ENCODE data around the gene GNA12.

GNA12 gene

DNA sequence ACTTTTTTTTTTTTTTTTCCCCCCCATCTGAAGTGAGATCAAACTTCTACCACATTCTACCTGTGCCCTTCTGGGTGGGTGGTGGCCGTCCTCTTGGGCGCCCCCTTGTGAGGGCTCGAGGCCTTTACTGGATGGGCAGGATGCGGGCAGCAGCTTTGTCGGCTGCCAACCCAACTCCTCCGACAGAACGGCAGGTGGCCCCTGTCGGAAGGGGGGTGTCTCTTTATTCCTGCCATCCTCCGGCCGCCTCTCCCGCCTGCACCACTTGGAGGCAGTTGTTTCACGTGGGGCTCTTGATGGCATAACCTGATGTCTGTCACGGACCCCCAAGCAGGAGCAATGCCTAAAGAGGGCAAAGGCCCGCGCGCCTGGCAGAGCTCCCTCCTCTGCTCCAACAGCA is 125.1 kb downstream of the GNA12 start:
- FAIRE-seq (no peak), DNase-seq (ENCODE audit: insufficient read length, low spot score) (peak; percentile 70)

GRCh38 chr7:2718296-2718965 is 125.7 kb downstream of the GNA12 start:
- FAIRE-seq: no peak
- DNase-seq (ENCODE audit: insufficient read length, low spot score): no peak

DNA sequence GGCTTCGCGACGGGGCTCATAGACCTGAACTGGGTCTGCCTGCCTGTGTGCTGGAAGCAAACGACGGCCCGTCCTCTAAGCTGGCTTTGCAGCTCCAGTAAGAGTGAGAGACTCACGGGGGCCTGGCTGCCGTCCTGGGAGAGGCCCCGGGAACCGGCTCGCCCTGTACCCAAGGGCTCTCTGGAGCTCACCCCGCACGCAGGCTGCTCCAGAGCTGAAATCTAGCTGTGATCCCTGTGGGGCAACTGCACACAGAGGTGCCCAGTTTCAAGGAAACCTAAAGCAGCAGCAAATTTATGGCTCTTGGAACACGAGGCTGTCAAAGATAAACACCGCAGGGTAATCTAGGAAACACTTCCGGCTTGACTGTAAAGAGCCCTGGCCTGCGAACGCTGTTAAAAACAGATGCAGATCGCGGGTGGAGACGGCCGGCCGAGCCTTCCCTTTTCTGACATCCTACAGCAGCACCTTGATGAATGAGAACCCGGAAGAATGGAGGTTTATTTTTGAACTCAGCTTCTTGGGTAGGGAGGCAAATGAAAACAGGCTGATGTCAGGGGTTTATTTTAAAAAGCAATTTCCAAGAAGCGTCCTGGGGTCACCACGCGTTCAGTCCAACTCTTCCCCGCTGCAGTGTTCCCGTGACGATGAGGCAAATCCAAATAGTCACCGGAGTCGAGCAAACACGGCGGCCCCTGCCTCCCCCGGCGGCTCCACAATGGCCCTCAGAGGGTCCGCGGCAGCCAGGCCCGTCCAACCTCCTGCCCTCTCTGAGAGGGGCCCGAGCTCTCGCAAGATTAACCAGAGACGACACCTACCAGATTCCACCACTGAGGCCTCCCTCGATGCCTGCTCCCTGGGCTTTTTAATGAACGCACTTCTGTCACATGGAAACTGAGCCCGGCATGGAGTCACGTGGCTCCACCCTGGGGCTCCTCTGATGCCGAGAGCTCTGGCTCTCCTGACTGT is 126.5 kb downstream of the GNA12 start:
- DNase-seq (ENCODE audit: insufficient read length, low spot score): no peak
- FAIRE-seq: no peak

GRCh38 chr7:2716906-2717292 is 127.2 kb downstream of the GNA12 start:
- no peak for DNase-seq (ENCODE audit: insufficient read length, low spot score)
- no peak for FAIRE-seq

DNA sequence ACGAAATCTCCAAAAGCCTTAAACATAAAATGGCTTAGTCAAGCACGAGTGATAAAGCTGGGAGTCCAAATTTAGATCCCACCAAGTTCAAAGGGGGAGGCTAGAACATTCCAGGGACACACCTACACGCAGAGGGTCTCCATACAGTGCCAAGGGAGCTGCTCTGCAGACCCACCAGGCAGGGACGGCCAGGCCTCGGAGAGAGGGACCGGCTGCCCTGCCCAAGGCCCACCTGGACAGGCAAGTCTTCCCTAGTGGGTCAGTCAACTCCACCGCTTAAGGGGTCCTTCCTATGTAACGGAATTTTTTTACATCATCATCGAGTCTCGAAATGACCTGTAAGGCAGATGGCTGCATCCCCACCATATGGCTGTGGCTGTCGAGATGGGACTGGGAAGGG is 127.6 kb downstream of the GNA12 start:
- DNase-seq (ENCODE audit: insufficient read length, low spot score) (no peak), FAIRE-seq (no peak)

DNA sequence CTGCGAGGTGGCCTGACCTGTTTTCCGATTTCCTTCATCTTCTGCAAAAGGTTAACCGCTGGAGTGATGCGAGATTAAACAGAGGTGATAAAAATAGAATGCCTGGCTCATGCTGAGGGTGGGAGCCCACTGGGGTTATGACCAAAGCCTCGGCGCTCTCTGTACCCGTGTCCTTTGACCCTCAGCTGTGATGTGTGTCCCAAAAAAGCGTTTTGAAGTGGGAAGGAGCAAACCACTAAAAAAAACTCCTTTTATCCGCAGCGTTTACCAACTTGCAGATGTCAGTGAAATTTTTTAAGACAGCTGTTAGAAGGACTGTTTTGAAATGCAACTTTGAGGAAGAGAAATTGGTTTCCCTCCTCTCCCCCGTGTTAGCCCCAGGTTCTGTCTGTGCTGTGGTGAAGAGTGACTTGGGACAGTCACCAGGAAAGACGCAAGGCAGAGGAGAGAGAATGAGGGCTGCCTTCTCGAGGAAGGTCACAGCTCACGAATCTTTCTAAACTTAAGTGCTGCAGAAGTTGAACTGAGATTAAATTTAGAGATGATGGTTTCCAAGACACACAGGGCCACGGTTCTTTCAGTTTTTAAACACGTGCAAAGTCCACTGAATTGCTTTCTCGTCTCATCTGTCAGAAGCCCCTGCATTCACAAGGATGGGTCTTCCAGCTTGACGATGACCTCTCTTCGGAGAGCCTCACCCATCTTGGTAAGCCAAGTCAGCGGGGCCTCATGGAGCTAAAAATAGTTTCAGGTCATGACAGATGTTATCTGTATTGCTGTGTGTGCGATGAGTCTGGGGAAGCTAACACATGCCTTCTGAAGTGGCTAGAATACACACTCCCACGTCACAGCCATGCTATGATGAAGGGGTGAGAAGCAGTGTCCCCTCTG is 128.5 kb downstream of the GNA12 start:
- FAIRE-seq (no peak), DNase-seq (ENCODE audit: insufficient read length, low spot score) (no peak)

DNA sequence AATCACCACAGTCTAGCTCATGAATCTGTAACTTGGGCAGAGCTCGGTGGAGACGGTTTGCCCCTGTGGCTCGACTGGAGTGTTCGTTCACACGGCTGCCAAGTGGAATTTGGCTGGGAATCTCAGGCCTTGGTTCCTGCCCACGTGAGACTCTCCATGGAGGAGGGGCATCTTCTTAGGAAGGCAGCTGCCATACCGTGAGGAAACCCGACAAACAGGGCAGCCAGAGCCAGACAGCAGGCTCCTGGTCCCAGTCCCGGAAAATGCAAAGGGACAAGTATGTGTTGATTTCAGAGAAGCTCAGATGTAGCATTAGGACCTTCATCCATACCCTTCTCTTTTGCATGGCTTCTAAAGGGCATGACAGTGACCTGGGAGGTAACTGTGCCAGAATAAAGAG is 129.5 kb downstream of the GNA12 start:
- no peak for DNase-seq (ENCODE audit: insufficient read length, low spot score)
- FAIRE-seq: no peak

DNA sequence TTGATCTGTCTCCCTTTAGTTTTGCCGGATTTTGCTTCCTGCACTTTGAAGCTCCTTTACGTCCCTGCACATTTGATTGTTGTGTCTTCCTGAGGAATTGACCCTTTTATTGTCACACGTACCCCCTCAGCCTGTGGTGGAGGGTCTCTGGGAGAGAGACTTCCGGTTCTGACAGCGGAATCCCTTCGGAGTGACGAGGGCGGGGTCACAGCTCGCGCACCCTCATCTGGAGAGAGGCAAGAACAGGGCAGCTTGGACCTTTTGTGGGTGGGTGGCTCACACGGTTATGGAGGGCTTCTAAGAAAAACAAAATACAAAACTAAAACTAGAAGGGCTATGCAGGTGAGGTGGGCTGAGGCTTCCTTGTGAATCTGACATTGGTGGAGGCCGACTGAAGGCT is 130.1 kb downstream of the GNA12 start:
- FAIRE-seq: no peak

DNA sequence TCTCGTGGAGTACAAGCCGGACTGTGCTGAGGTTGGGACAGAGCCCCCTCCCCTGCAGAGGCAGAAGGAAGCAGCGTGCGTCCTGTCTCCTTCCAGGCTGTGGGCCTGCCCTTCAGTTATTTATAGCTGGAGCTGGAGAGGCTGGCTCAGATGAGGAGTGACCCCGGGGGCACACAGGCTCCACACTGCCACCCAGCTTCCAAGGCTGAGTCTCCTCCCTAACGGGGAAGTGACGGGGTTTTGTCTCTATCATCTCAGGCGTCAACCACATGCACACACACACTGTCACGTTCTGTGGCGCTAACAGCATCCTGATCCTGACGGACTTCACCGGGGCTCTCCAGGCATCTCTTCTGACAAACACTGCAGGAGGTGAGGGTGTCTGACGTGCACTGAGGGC is 130.7 kb downstream of the GNA12 start:
- no peak for DNase-seq (ENCODE audit: insufficient read length, low spot score)
- no peak for FAIRE-seq

More for the DNA sequence above, 130.1 kb downstream of the GNA12 start:
- no peak for DNase-seq (ENCODE audit: insufficient read length, low spot score)

- DNase-seq (ENCODE audit: insufficient read length, low spot score): no peak
- no peak for FAIRE-seq
Measured at GRCh38 chr7:2711895-2712675, 132.0 kb downstream of the GNA12 start.

DNA sequence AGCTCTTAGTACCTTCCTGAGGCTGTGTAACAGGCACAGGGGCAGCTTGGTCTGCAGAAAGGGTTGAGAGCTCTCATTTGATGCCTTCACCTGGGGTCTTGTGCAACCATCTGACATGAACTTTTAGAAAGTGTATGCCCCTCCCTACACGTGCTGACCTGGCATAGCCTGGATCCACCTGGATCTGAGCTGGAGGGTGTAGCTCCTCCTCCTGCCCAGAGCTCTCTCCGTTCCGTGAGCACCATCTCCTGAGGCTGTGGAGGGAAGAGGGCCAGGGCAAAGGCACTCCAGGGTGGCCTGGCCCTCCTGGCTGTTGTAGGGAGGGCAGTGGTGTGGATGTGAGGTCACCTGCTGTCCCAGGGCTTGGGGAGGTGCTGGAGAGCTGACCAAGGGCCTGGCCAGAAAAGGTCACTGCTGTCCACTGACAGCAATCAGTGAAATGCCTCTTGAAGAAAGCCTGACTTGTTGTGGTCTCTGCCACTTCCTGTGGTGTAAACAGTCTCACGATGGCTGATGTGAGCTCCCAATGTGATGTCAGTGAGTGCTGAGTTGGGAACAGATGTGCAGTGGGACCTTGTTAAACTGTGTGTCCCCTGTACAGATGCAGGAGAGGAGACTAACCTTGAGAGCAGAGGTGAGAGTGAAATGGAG is 133.1 kb downstream of the GNA12 start:
- DNase-seq (ENCODE audit: insufficient read length, low spot score): no peak
- peak; percentile 26 for FAIRE-seq

DNA sequence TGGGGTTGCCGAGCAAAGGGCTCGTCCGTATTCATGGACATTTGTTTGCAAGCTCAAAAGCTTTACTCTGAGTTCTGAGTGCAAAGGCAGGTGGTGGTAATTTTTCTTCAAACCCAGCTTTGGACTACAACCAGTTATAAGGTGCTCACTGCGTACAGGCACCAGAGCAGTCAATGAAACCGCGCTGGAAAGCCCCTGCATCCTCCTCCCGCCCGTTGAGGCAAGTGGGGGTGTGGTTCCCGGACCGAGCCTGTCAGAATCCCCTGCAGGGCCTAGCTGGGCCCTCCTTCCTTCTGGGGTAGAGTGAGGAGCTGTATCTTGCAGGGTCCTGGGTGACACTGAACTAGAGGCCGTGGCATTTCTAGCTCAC is 133.8 kb downstream of the GNA12 start:
- DNase-seq (ENCODE audit: insufficient read length, low spot score): no peak
- FAIRE-seq: no peak

GRCh38 chr7:2709553-2710285 is 134.4 kb downstream of the GNA12 start:
- FAIRE-seq (peak; percentile 64), DNase-seq (ENCODE audit: insufficient read length, low spot score) (peak; percentile 54)

DNA sequence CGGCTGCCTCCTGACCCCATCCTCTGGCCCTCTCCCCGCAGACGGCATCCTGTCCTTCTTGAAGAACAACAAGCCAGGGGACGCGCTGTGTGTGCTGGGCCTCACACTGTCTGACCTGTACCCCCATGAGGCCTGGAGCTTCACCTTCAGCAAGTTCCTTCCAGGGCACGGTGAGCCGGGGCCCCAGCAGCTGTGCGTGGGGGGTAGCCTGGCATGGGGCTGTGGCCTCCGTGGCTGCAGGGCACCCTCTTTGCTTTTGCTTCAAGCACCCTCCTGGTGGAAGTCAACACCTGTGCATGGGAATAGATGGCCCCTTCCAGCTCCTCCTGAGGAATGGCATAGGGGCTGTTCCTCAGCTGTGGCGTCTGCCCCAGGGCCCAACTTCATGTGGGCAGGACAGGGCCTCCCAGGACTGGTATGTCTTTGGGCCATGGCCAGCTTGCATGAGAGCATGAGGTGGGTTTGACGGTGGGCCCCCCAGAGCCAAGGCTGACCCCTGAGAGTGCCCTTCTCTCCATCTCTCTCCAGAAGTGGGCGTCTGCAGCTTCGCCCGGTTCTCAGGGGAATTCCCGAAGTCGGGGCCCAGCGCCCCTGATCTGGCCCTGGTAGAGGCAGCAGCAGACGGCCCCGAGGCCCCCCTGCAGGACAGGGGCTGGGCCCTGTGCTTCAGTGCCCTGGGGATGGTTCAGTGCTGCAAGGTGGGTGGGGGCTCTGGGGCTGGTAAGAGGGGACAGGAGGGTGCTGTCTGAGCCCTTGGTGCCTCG is 135.4 kb downstream of the GNA12 start:
- no peak for DNase-seq (ENCODE audit: insufficient read length, low spot score)
- FAIRE-seq: no peak

GRCh38 chr7:2708041-2708440 is 136.1 kb downstream of the GNA12 start:
- FAIRE-seq (no peak), DNase-seq (ENCODE audit: insufficient read length, low spot score) (no peak)

DNA sequence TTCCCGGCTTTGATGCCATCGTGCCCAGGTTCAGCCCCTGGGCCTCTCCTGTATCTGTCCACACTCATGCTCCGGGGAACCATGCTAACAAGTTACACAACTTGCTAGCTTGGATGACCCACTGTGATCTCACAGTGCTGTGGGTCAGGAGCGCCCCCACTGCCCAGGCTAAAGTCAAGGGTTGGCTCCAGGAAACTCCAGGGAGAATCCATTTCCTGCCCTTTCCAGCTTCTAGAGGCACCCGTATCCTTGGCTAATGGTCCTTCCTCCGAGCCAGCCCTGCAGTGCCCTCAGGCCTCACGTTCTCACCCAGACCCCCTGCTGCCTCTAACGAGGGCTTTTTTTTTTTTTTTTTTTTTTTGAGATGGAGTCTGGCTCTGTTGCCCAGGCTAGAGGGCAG is 136.6 kb downstream of the GNA12 start:
- DNase-seq (ENCODE audit: insufficient read length, low spot score): no peak
- no peak for FAIRE-seq

DNA sequence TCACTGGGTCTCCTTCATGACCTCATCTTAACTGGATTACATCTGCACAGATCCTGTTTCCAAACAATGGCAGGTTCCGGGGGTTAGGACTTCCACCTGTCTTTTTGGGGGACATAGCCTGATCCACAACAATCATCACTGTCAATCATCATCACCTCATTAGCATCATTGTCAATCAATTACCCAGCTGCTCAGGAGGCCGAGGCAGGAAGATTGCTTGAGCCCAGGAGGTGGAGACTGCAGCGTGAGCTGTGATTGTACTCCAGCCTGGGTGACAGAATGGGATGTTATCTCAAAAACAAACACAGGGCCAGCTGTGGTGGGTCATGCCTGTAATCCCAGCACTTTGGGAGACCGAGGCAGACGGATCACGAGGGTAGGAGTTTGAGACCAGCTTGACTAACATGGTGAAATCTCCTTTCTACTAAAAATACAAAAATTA is 137.4 kb downstream of the GNA12 start:
- no peak for FAIRE-seq
- no peak for DNase-seq (ENCODE audit: insufficient read length, low spot score)

DNA sequence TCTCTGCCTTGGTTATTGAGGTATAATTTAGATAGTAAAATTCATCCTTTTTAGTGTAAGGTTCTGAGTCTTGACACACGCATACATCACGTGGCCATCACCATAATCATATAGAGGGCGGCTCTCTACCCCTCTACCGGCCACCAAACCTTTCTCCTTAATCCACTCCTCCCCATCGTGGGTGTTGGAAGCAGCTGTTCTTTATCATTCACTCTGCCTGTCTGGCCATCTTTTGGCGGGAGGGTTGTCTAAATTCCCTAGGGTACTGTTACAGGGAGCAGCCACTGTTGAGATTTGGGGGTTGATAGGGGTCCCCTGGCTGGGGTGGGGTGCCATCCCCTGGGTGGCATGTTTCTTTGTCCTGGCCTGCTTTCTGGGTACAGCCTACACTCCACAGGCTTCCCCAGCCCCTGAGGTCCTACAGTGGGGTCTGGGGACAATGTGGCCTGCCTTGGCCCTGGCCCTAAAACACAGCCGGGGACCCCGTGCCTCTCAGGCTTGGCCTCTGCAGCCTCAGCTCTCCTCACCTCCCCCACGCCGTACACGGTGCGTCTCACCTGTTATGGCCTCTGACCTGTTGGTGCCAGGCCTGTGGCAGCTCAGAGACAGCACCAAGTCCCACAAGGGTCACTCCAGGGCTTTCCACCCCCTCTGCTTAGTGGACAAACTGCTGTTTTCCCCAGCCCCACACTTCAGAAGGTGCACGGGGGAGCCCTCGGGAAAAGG is 138.6 kb downstream of the GNA12 start:
- FAIRE-seq (no peak), DNase-seq (ENCODE audit: insufficient read length, low spot score) (no peak)
